Astrocyte (in vitro differentiated cells and primary cell): ENCODE data around the gene DCST1. TPM values are rescaled to one million over a fixed set of nuclear protein-coding genes. Genes with fewer than 3 reads are reported as not detected.
A peak's percentile ranks its signal among the peaks of the same experiment; 100 is the strongest.

Experiments used
- DNase-seq: peaks from one replicate; pipeline ENCODE4 v3.0.0-alpha.2; 2010; ENCODE audit warnings: low read depth
- FAIRE-seq: peaks from 2 replicates; lab custom pipeline; 2011; peaks lifted over from hg19 to GRCh38; lab: Jason Lieb, UNC
- H2AFZ ChIP-seq: 2 replicates; pipeline ENCODE4 v1.6.0; 2012; ENCODE audit warnings: low read depth, low read length, inconsistent platforms
- H3K27ac ChIP-seq: 2 replicates; pipeline ENCODE4 v1.5.1; 2011; ENCODE audit warnings: low read depth, low read length, inconsistent platforms
- H3K27me3 ChIP-seq: 2 replicates; pipeline ENCODE4 v1.6.0; 2011; ENCODE audit warnings: low read length, inconsistent platforms; ENCODE audit not compliant: insufficient read depth
- H3K36me3 ChIP-seq: 2 replicates; pipeline ENCODE4 v1.5.1; 2011; ENCODE audit warnings: low read length, inconsistent platforms; ENCODE audit not compliant: insufficient read depth
- H3K4me1 ChIP-seq: 2 replicates; pipeline ENCODE4 v1.5.1; 2011; ENCODE audit warnings: low read length, inconsistent platforms; ENCODE audit not compliant: insufficient read depth
- H3K4me2 ChIP-seq: 2 replicates; pipeline ENCODE4 v1.6.0; 2012; ENCODE audit warnings: low read length, inconsistent platforms
- H3K4me3 ChIP-seq: 2 replicates; pipeline ENCODE4 v1.5.1; 2011; ENCODE audit warnings: low read depth, mild to moderate bottlenecking, low read length, inconsistent platforms; ENCODE audit not compliant: insufficient read depth
- H3K79me2 ChIP-seq: 2 replicates; pipeline ENCODE4 v1.6.0; 2012; ENCODE audit warnings: mild to moderate bottlenecking, low read length, inconsistent platforms; ENCODE audit not compliant: insufficient read depth
- H3K9ac ChIP-seq: 2 replicates; pipeline ENCODE4 v1.6.0; 2012; ENCODE audit warnings: mild to moderate bottlenecking, low read length, inconsistent platforms
- H3K9me3 ChIP-seq: 2 replicates; pipeline ENCODE4 v1.5.1; 2012; ENCODE audit warnings: low read depth, mild to moderate bottlenecking, low read length, inconsistent platforms; ENCODE audit not compliant: insufficient read depth
- H4K20me1 ChIP-seq: 2 replicates; pipeline ENCODE4 v1.6.0; 2012; ENCODE audit warnings: low read length, inconsistent platforms; ENCODE audit not compliant: insufficient read depth
- H3K27ac Mint-ChIP-seq: one replicate; pipeline ENCODE4 v1.8.0; 2021; ENCODE audit warnings: mild to moderate bottlenecking, mixed read lengths; ENCODE audit not compliant: unreplicated experiment
- H3K27me3 Mint-ChIP-seq: one replicate; pipeline ENCODE4 v1.8.0; 2021; ENCODE audit warnings: low read depth, mixed read lengths; ENCODE audit not compliant: unreplicated experiment
- H3K36me3 Mint-ChIP-seq: one replicate; pipeline ENCODE4 v1.8.0; 2021; ENCODE audit warnings: low read depth, mixed read lengths; ENCODE audit not compliant: unreplicated experiment
- H3K4me1 Mint-ChIP-seq: one replicate; pipeline ENCODE4 v1.8.0; 2021; ENCODE audit warnings: low read depth, mixed read lengths; ENCODE audit not compliant: unreplicated experiment
- H3K4me3 Mint-ChIP-seq: one replicate; pipeline ENCODE4 v1.8.0; 2021; ENCODE audit warnings: mild to moderate bottlenecking, moderate library complexity, mixed read lengths; ENCODE audit not compliant: unreplicated experiment
- H3K9me3 Mint-ChIP-seq: one replicate; pipeline ENCODE4 v1.8.0; 2021; ENCODE audit warnings: mild to moderate bottlenecking, mixed read lengths; ENCODE audit not compliant: unreplicated experiment
- CTCF ChIP-seq: IDR thresholded peaks from 2 replicates; pipeline ENCODE4 v1.5.1; 2011; ENCODE audit warnings: low read depth, mild to moderate bottlenecking, inconsistent platforms, low read length, moderate library complexity; ENCODE audit not compliant: insufficient read depth
- EZH2 ChIP-seq: IDR thresholded peaks from 2 replicates; pipeline ENCODE4 v1.6.1; 2012; ENCODE audit warnings: mild to moderate bottlenecking, low read length, inconsistent platforms; ENCODE audit not compliant: insufficient read depth
- total RNA-seq: library from RNA; stranded (reverse); gene quantifications from 2 replicates; pipeline ENCODE4 v1.2.1, GENCODE V29; 2021

The DCST1 gene
- total RNA-seq, 1 donor from 2014 or later: not detected

- H3K9me3 Mint-ChIP-seq: no peaks in the 10 kb centered on the region
- no peak overlapping the region for H3K4me3 Mint-ChIP-seq
- no peak for DNase-seq
- FAIRE-seq: no peak
- Histone ChIP-seq H3K9ac (no peak overlapping the region), H3K27me3 (peaks cover 43% of the 10 kb centered on the region), H3K4me2 (no peak overlapping the region), H4K20me1 (peaks cover 13% of the 10 kb centered on the region), H3K36me3 (no peaks in the 10 kb centered on the region), H3K79me2 (no peaks in the 10 kb centered on the region), H3K9me3 (no peaks in the 10 kb centered on the region), H3K27ac (no peak overlapping the region), H2AFZ (no peak overlapping the region), H3K4me1 (peaks cover 30% of the 10 kb centered on the region), H3K4me3 (no peak overlapping the region)
- H3K27ac Mint-ChIP-seq: no peak overlapping the region
- peaks cover 40% of the 10 kb centered on the region for H3K27me3 Mint-ChIP-seq
- peaks cover 4% of the 10 kb centered on the region for H3K36me3 Mint-ChIP-seq
- TF ChIP-seq EZH2: no peak
- TF ChIP-seq CTCF: no peak
- H3K4me1 Mint-ChIP-seq: peaks cover 13% of the 10 kb centered on the region
These were observed 49.5 kb downstream of the DCST1 start for GRCh38 chr1:155083052-155083541.

GRCh38 chr1:155083865-155084721, 50.5 kb downstream of the DCST1 start:
- no peak for FAIRE-seq
- no peak for TF ChIP-seq EZH2
- TF ChIP-seq CTCF: no peak

More at GRCh38 chr1:155083865-155084721, 50.5 kb downstream of the DCST1 start:
- peak overlapping the region; percentile 82 for H3K4me3 ChIP-seq
- no peaks in the 10 kb centered on the region for H3K79me2 ChIP-seq
- no peaks in the 10 kb centered on the region for H3K36me3 ChIP-seq
- H4K20me1 ChIP-seq: peaks cover 13% of the 10 kb centered on the region
- H3K36me3 Mint-ChIP-seq: peaks cover 4% of the 10 kb centered on the region
- H3K4me3 Mint-ChIP-seq: peak overlapping the region; percentile 92
- H3K27ac Mint-ChIP-seq: peak overlapping the region; percentile 62
- peaks cover 23% of the 10 kb centered on the region for H3K4me1 ChIP-seq
- DNase-seq: no peak
- H3K4me1 Mint-ChIP-seq: peaks cover 13% of the 10 kb centered on the region
- H3K4me2 ChIP-seq: peak overlapping the region; percentile 93
- peak overlapping the region; percentile 71 for H3K9ac ChIP-seq
- no peaks in the 10 kb centered on the region for H3K9me3 Mint-ChIP-seq
- peak overlapping the region; percentile 94 for H2AFZ ChIP-seq
- H3K27me3 ChIP-seq: peaks cover 41% of the 10 kb centered on the region
- no peak overlapping the region for H3K27ac ChIP-seq
- H3K9me3 ChIP-seq: no peaks in the 10 kb centered on the region
- peaks cover 39% of the 10 kb centered on the region for H3K27me3 Mint-ChIP-seq
